Endodermal cell (in vitro differentiated cells): ENCODE data around the gene MICAL3. TPM values are rescaled to one million over a fixed set of nuclear protein-coding genes. Genes with fewer than 3 reads are reported as not detected.

ENCODE experiments used
- DNase-seq: peaks from one replicate; pipeline ENCODE4 v3.0.0-alpha.2; 2017
- H3K27ac ChIP-seq: 2 replicates; pipeline ENCODE4 v1.5.1; 2013; ENCODE audit warnings: mild to moderate bottlenecking, low read depth, low read length, moderate library complexity
- H3K27me3 ChIP-seq: 2 replicates; pipeline ENCODE4 v1.6.1; 2013; ENCODE audit warnings: mild to moderate bottlenecking, low read length, moderate library complexity; ENCODE audit not compliant: insufficient read depth, control insufficient read depth, poor library complexity, severe bottlenecking
- H3K36me3 ChIP-seq: 2 replicates; pipeline ENCODE4 v1.7.0; 2013; ENCODE audit warnings: mild to moderate bottlenecking, low read length, moderate library complexity; ENCODE audit not compliant: control insufficient read depth, insufficient read depth
- H3K4me1 ChIP-seq: one replicate; pipeline ENCODE4 v1.7.0; 2013; ENCODE audit warnings: low read length; ENCODE audit not compliant: control insufficient read depth, insufficient read depth
- H3K4me3 ChIP-seq: 2 replicates; pipeline ENCODE4 v1.5.1; 2013; ENCODE audit warnings: mild to moderate bottlenecking, low read length, moderate library complexity
- H3K9ac ChIP-seq: 2 replicates; pipeline ENCODE4 v1.6.1; 2013; ENCODE audit warnings: mild to moderate bottlenecking, low read length, moderate library complexity; ENCODE audit not compliant: poor library complexity, severe bottlenecking; ENCODE audit errors: extremely low read depth
- H3K9me3 ChIP-seq: 2 replicates; pipeline ENCODE4 v1.6.1; 2013; ENCODE audit warnings: mild to moderate bottlenecking, low read length, moderate library complexity; ENCODE audit not compliant: control insufficient read depth
- H3K27ac Mint-ChIP-seq: 2 replicates; pipeline ENCODE4 v1.8.0; 2020; ENCODE audit warnings: mixed read lengths
- H3K27me3 Mint-ChIP-seq: 2 replicates; pipeline ENCODE4 v1.8.0; 2021; ENCODE audit warnings: mild to moderate bottlenecking, mixed read lengths; ENCODE audit not compliant: insufficient read depth
- H3K36me3 Mint-ChIP-seq: 2 replicates; pipeline ENCODE4 v1.8.0; 2020; ENCODE audit warnings: low read depth, mixed read lengths
- H3K4me1 Mint-ChIP-seq: 2 replicates; pipeline ENCODE4 v1.8.0; 2020; ENCODE audit warnings: mixed read lengths
- H3K4me3 Mint-ChIP-seq: 2 replicates; pipeline ENCODE4 v1.8.0; 2020; ENCODE audit warnings: mild to moderate bottlenecking, moderate library complexity, mixed read lengths
- H3K9me3 Mint-ChIP-seq: 2 replicates; pipeline ENCODE4 v1.8.0; 2020; ENCODE audit warnings: mild to moderate bottlenecking, mixed read lengths
- WGBS, 2 experiments: methylation state at CpG; one replicate each; pipeline versions ENCODE4 v1.1.5 to v1.1.7; 2013; ENCODE audit warnings: missing lambda C conversion rate in 2 of 2, mixed read lengths in 1 of 2; ENCODE audit not compliant: insufficient coverage in 1 of 2, insufficient read length in 1 of 2; 5-methylcytosine and 5-hydroxymethylcytosine counted together
- total RNA-seq, 2 donors: library from RNA; stranded (reverse); fragmentation: NEBNext Ultra II Directional in 1 of 2; extraction: Animal tissue kit (Norgen Biotek cat#: 25700) in 1 of 2; gene quantifications; 2 replicates in 1 of 2; 3 replicates in 1 of 2; pipeline ENCODE4 v1.2.1, GENCODE V29; 2021
- TF ChIP-seq, protein P1 (sequence below): fragments of 200-600 bp; sonication (generic); conservative IDR thresholded peaks from 2 replicates; pipeline ENCODE4 v1.5.0; 2021; ENCODE audit warnings: antibody characterized with exemption, mild to moderate bottlenecking

Gene MICAL3
- total RNA-seq, 2 donors from 2014 or later, result 42.8 to 48.1 TPM

DNA sequence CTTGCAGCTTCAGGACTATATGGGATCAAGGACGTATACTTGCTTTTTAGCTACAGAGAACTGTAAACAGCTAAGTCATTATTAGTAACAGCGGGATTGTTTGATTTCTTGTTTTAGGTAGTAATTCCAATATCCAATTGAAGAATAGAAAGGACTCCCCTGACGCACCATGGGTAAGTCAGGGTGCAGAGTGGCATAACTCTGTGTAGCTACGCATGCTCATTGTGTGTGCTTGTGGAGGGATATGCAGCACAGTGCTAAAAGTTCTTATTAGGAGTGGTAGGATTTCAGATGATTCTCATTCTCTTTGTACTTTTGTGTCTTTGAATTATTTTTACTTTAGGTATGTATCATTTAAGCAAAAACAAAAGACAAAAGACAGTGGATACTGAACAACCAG is 45.7 kb upstream of the MICAL3 start:
- no peak overlapping the region for H3K27ac ChIP-seq
- peaks cover 17% of the 10 kb centered on the region for H3K27me3 ChIP-seq
- TF ChIP-seq, protein P1, sequence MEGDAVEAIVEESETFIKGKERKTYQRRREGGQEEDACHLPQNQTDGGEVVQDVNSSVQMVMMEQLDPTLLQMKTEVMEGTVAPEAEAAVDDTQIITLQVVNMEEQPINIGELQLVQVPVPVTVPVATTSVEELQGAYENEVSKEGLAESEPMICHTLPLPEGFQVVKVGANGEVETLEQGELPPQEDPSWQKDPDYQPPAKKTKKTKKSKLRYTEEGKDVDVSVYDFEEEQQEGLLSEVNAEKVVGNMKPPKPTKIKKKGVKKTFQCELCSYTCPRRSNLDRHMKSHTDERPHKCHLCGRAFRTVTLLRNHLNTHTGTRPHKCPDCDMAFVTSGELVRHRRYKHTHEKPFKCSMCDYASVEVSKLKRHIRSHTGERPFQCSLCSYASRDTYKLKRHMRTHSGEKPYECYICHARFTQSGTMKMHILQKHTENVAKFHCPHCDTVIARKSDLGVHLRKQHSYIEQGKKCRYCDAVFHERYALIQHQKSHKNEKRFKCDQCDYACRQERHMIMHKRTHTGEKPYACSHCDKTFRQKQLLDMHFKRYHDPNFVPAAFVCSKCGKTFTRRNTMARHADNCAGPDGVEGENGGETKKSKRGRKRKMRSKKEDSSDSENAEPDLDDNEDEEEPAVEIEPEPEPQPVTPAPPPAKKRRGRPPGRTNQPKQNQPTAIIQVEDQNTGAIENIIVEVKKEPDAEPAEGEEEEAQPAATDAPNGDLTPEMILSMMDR, result no peak
- DNase-seq, result no peak
- Mint-ChIP-seq H3K27ac (no peak overlapping the region), H3K9me3 (no peaks in the 10 kb centered on the region), H3K4me1 (peaks cover 2% of the 10 kb centered on the region), H3K36me3 (no peaks in the 10 kb centered on the region), H3K27me3 (peaks cover 29% of the 10 kb centered on the region), H3K4me3 (no peak overlapping the region)
- H3K4me3 ChIP-seq, result no peak overlapping the region
- H3K36me3 ChIP-seq, result no peaks in the 10 kb centered on the region
- no peaks in the 10 kb centered on the region for H3K4me1 ChIP-seq
- WGBS, 2 experiments, result 94 to 100% methylated on average over 3 to 4 of the region's 4 CpGs
- no peaks in the 10 kb centered on the region for H3K9me3 ChIP-seq
- H3K9ac ChIP-seq, result no peak overlapping the region

DNA sequence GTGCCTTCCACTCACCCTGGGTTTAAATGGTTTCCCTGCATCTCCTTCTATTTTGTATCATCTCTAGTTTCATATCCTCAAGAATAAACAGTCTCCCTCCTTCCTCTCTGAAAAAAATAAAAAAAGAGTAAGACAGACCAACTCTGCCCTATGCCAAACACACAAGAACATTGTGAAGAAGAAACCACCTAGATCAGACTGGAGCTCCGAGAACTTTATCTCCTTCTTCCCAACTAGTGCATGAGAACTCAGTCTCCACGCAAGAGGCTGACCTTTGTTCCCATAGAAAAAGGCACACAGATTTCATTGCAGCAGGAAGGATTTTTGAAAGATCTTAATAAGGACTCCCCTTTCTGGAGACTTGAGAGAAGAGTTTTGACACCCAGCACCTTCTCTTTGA is 44.7 kb upstream of the MICAL3 start:
- Histone ChIP-seq H3K9me3 (no peaks in the 10 kb centered on the region), H3K4me3 (no peak overlapping the region), H3K27ac (no peak overlapping the region), H3K36me3 (no peaks in the 10 kb centered on the region), H3K27me3 (peaks cover 17% of the 10 kb centered on the region), H3K4me1 (no peaks in the 10 kb centered on the region), H3K9ac (no peak overlapping the region)
- Mint-ChIP-seq H3K36me3 (no peaks in the 10 kb centered on the region), H3K27me3 (peaks cover 29% of the 10 kb centered on the region), H3K27ac (no peak overlapping the region), H3K9me3 (no peaks in the 10 kb centered on the region), H3K4me1 (peaks cover 2% of the 10 kb centered on the region), H3K4me3 (no peak overlapping the region)
- 93% methylated on average over 2 of the region's 2 CpGs; no CpG with 5 or more reads in 1 of the 2 experiments for WGBS, 2 experiments
- DNase-seq, result no peak
- TF ChIP-seq, protein P1, result no peak

DNA sequence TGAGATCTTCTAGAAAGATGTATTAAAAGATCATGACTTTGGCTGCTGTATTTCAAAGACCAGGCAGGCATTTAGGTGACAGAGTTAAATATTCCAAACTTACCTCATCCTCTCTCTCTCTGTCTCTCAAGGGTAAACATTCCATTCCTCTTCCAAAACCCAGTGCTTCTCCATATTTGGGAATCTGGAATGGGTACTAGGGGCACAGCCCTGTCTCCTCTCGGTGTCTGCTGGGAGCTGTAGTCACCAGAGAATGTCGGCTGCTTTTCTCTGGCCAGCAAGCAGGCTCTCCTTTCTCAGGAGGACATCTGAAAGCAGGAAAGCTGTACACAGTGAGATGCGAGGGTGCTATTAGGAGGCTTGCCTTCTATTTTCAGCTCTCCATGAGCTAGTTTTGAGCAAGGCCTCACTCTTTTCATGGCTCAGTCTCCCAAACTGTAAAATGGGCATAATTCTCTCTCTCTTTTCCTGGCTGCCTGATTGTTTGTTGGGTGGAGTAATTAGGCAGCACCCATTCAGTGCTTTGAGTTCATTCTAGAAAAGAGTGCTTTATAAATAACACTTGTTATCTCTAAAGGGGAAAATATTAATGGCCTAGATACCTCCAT is 44.1 kb upstream of the MICAL3 start:
- Histone ChIP-seq H3K9me3 (no peaks in the 10 kb centered on the region), H3K27me3 (peaks cover 17% of the 10 kb centered on the region), H3K4me3 (no peak overlapping the region), H3K27ac (no peak overlapping the region), H3K9ac (no peak overlapping the region), H3K4me1 (no peaks in the 10 kb centered on the region), H3K36me3 (no peaks in the 10 kb centered on the region)
- H3K4me1 Mint-ChIP-seq, result peaks cover 2% of the 10 kb centered on the region
- no peaks in the 10 kb centered on the region for H3K36me3 Mint-ChIP-seq
- TF ChIP-seq, protein P1, result no peak
- no peak for DNase-seq
- H3K9me3 Mint-ChIP-seq, result no peaks in the 10 kb centered on the region
- WGBS, 2 experiments, result 65 to 84% methylated on average over 3 of the region's 3 CpGs
- no peak overlapping the region for H3K4me3 Mint-ChIP-seq
- peaks cover 27% of the 10 kb centered on the region for H3K27me3 Mint-ChIP-seq
- H3K27ac Mint-ChIP-seq, result no peak overlapping the region
